ENCODE measurements around the gene GOSR2. TPM values are rescaled to one million over a fixed set of nuclear protein-coding genes. Genes with fewer than 3 reads are reported as not detected.
A peak's percentile ranks its signal among the peaks of the same experiment; 100 is the strongest.

The GOSR2 gene
- total and polyA plus RNA-seq, 2 of the 13 experiments (the other 11 are each of a cell fraction or from before 2014, with no cell fraction given): 61.5 to 63.9 TPM

DNA sequence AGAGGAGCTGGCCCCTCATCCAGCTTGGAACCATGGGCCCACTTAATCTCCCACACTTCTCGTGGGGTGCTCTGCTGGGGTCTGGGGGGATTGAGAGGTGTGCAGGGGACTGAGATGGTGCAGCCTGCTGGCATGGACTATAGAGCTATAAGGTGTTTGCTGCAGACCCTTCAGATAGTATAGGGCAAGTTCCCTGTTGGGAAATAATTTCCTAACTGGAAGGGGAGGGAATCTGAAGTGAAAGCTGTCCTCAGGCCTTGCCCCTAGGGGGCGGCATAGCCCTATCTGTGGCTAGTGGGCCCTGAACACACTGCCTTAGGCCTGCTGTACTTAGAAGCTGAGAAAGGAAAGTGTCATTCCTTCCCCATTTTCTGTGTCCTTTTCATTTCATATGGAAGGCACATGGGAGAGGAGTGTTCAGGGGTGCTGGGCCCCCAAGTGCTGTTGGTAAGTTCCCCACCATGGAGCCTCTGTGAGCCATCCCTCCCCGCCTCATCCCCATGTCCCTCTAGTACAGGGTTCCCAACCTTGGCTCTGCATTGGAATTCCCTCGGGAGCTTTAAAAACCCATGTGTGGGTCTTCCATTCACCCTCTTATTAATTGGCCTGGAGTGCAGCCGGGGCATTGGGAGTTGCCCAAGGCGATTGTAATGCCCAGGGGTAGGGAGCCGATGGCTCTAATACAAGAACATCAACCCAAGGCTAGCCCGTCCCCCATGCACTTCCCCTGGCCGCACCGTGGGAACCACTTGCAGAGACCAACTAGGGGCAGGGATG lies 19.7 kb downstream of the GOSR2 start (continued):
- TF ChIP-seq ZNF800 (CRISPR knock-in tag; IDR thresholded peaks at IDR 0.05) (no peak), ELF4 (CRISPR knock-in tag; IDR thresholded peaks at IDR 0.05; ENCODE audit: borderline replicate concordance) (0 out of 2 replicates have a peak, but pooled peaks have one; percentile 17), FOXA3 (CRISPR knock-in tag; IDR thresholded peaks at IDR 0.05) (no peak), ZBTB37 (CRISPR knock-in tag; IDR thresholded peaks at IDR 0.05) (no peak), CBX5 (CRISPR knock-in tag; IDR thresholded peaks at IDR 0.05; ENCODE audit: borderline replicate concordance) (no peak), POLR2A (IDR thresholded peaks at IDR 0.05; ENCODE audit: insufficient read depth in 1 of 2, low read depth in 2 of 2, low read length in 2 of 2) (0 out of 4 replicates have a peak, but pooled peaks of 1 of the 2 experiments have one; percentile 18), PATZ1 (CRISPR knock-in tag; IDR thresholded peaks at IDR 0.05) (peak; percentile 44; the same call in 1 of the 2 replicates), SRSF9 (IDR thresholded peaks at IDR 0.05; ENCODE audit: borderline replicate concordance, insufficient read depth, low read depth, low read length, poor library complexity, severe bottlenecking) (no peak), TERF1 (CRISPR knock-in tag; IDR thresholded peaks at IDR 0.05) (no peak), ZNF180 (CRISPR knock-in tag; IDR thresholded peaks at IDR 0.05; ENCODE audit: borderline replicate concordance, low read depth) (no peak), RFXAP (CRISPR knock-in tag; IDR thresholded peaks at IDR 0.05; ENCODE audit: borderline replicate concordance) (no peak), NBN (conservative IDR thresholded peaks at IDR 0.05) (no peak), CC2D1A (CRISPR knock-in tag; IDR thresholded peaks at IDR 0.05) (0 out of 2 replicates have a peak, but pooled peaks have one; percentile 65), ZNF761 (CRISPR knock-in tag; conservative IDR thresholded peaks at IDR 0.05) (no peak; the same call in 1 of the 2 replicates), TFDP1 (CRISPR knock-in tag; IDR thresholded peaks at IDR 0.05; ENCODE audit: borderline replicate concordance) (0 out of 2 replicates have a peak, but pooled peaks have one; percentile 9), ZC3H4 (CRISPR knock-in tag; IDR thresholded peaks at IDR 0.05; ENCODE audit: borderline replicate concordance) (no peak), ZNF788 (CRISPR knock-in tag; IDR thresholded peaks at IDR 0.05; ENCODE audit: borderline replicate concordance) (0 out of 2 replicates have a peak, but pooled peaks have one; percentile 27), ZNF629 (CRISPR knock-in tag; conservative IDR thresholded peaks at IDR 0.05) (no peak)
- TF ChIP-seq, protein P1, sequence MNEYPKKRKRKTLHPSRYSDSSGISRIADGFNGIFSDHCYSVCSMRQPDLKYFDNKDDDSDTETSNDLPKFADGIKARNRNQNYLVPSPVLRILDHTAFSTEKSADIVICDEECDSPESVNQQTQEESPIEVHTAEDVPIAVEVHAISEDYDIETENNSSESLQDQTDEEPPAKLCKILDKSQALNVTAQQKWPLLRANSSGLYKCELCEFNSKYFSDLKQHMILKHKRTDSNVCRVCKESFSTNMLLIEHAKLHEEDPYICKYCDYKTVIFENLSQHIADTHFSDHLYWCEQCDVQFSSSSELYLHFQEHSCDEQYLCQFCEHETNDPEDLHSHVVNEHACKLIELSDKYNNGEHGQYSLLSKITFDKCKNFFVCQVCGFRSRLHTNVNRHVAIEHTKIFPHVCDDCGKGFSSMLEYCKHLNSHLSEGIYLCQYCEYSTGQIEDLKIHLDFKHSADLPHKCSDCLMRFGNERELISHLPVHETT (CRISPR knock-in tag; conservative IDR thresholded peaks at IDR 0.05): 0 out of 2 replicates have a peak, but pooled peaks have one; percentile 16

Measured in HepG2 (cell line).